IMR-90 (cell line): ENCODE measurements around the gene CERK. TPM values are rescaled to one million over a fixed set of nuclear protein-coding genes. Genes with fewer than 3 reads are reported as not detected.

Source experiments
- ATAC-seq: fragments of 200-7000 bp; cut with Tn5 transposase; 2 replicates; pipeline ENCODE4 v1.9.1; 2020; ENCODE audit warnings: low read depth, mild to moderate bottlenecking, moderate library complexity
- BruUV-seq: library from RNA; stranded (reverse); fragments of 400-500 nt; replicated peaks from 2 replicates; lab custom pipeline; 2021; lab: Mats Ljungman, UMichigan
- CTCF ChIA-PET: fragments of 300-600 bp; formaldehyde crosslinking; extraction: SDS; loops from one replicate; lab custom pipeline; 2021; ENCODE audit warnings: antibody characterized with exemption; lab: Yijun Ruan, JAX
- POLR2A ChIA-PET: fragments of 300-600 bp; sonication (Branson Sonifier 250); formaldehyde crosslinking; loops from one replicate; lab custom pipeline; 2022; ENCODE audit warnings: antibody characterized with exemption; ENCODE audit not compliant: unreplicated experiment; lab: Charles Lee
- DNase-seq: peaks from one replicate; pipeline ENCODE4 v3.0.0; 2013
- H2AFZ ChIP-seq: replicated peaks from 2 replicates; pipeline ENCODE3; 2013; ENCODE audit warnings: low read length, mild to moderate bottlenecking; ENCODE audit not compliant: poor library complexity
- H2AK5ac ChIP-seq: 2 replicates; pipeline ENCODE4 v1.6.1; 2013; ENCODE audit warnings: low read depth, low read length, inconsistent platforms
- H2AK9ac ChIP-seq: replicated peaks from 2 replicates; pipeline ENCODE3; 2013; ENCODE audit warnings: mild to moderate bottlenecking, low read depth, low read length, moderate library complexity; ENCODE audit not compliant: poor library complexity
- H2BK120ac ChIP-seq: 2 replicates; pipeline ENCODE4 v1.6.1; 2013; ENCODE audit warnings: low read depth, low read length, inconsistent platforms
- H2BK15ac ChIP-seq: 3 replicates; pipeline ENCODE4 v1.6.1; 2013; ENCODE audit warnings: low read depth, low read length, inconsistent platforms
- H2BK20ac ChIP-seq: 2 replicates; pipeline ENCODE4 v1.6.1; 2013; ENCODE audit warnings: low read depth, mild to moderate bottlenecking, inconsistent platforms, low read length, moderate library complexity
- H2BK5ac ChIP-seq: 2 replicates; pipeline ENCODE4 v1.6.1; 2013; ENCODE audit warnings: mild to moderate bottlenecking, low read depth, low read length, inconsistent platforms; ENCODE audit not compliant: poor library complexity, severe bottlenecking
- H3K14ac ChIP-seq: replicated peaks from 2 replicates; pipeline ENCODE4 v1.6.1; 2013; ENCODE audit warnings: low read depth, low read length, inconsistent platforms
- H3K18ac ChIP-seq: 2 replicates; pipeline ENCODE4 v1.6.1; 2013; ENCODE audit warnings: low read depth, low read length, control low read depth
- H3K23ac ChIP-seq: 2 replicates; pipeline ENCODE4 v1.6.1; 2013; ENCODE audit warnings: low read depth, low read length, inconsistent platforms
- H3K27ac ChIP-seq: 2 replicates; pipeline ENCODE4 v1.5.1; 2013; ENCODE audit warnings: mild to moderate bottlenecking, control low read depth, low read length; ENCODE audit not compliant: insufficient read depth
- H3K27me3 ChIP-seq: 2 replicates; pipeline ENCODE4 v1.6.1; 2013; ENCODE audit warnings: low read length; ENCODE audit not compliant: control insufficient read depth, insufficient read depth
- H3K36me3 ChIP-seq: 2 replicates; pipeline ENCODE4 v1.6.1; 2013; ENCODE audit warnings: low read length, mixed read lengths; ENCODE audit not compliant: control insufficient read depth, insufficient read depth
- H3K4ac ChIP-seq: 2 replicates; pipeline ENCODE4 v1.6.1; 2013; ENCODE audit warnings: low read depth, low read length, inconsistent platforms
- H3K4me1 ChIP-seq: 2 replicates; pipeline ENCODE4 v1.6.1; 2013; ENCODE audit warnings: low read length, mixed read lengths; ENCODE audit not compliant: control insufficient read depth, insufficient read depth
- H3K4me2 ChIP-seq: 2 replicates; pipeline ENCODE4 v1.6.1; 2013; ENCODE audit warnings: low read depth, mild to moderate bottlenecking, control low read depth, low read length, moderate library complexity
- H3K4me3 ChIP-seq: 2 replicates; pipeline ENCODE4 v1.5.1; 2013; ENCODE audit warnings: low read depth, mild to moderate bottlenecking, control low read depth, low read length, moderate library complexity; ENCODE audit not compliant: insufficient read depth
- H3K56ac ChIP-seq: 2 replicates; pipeline ENCODE4 v1.6.1; 2013; ENCODE audit warnings: low read length, inconsistent platforms; ENCODE audit not compliant: insufficient read depth; ENCODE audit errors: extremely low read depth
- H3K79me1 ChIP-seq, 2 experiments: 2 replicates each; pipeline ENCODE4 v1.6.1; 2013; ENCODE audit warnings: low read length in 2 of 2, inconsistent platforms in 1 of 2, low read depth in 1 of 2
- H3K9ac ChIP-seq: 2 replicates; pipeline ENCODE4 v1.6.1; 2013; ENCODE audit warnings: low read depth, low read length, control low read depth
- H3K9me1 ChIP-seq: 2 replicates; pipeline ENCODE4 v1.6.1; 2013; ENCODE audit warnings: low read length, inconsistent platforms; ENCODE audit not compliant: insufficient read depth
- H3K9me3 ChIP-seq: 2 replicates; pipeline ENCODE4 v1.6.1; 2013; ENCODE audit warnings: low read length; ENCODE audit not compliant: control insufficient read depth, insufficient read depth
- H4K20me1 ChIP-seq: 2 replicates; pipeline ENCODE4 v1.6.1; 2013; ENCODE audit warnings: low read length, inconsistent platforms; ENCODE audit not compliant: insufficient read depth
- H4K5ac ChIP-seq: 2 replicates; pipeline ENCODE4 v1.6.1; 2013; ENCODE audit warnings: mild to moderate bottlenecking, low read depth, low read length, control low read depth
- H4K8ac ChIP-seq, 2 experiments: 2 replicates each; pipeline ENCODE4 v1.6.1; 2013; ENCODE audit warnings: low read depth in 2 of 2, low read length in 2 of 2, control low read depth in 1 of 2, inconsistent platforms in 1 of 2
- H4K91ac ChIP-seq: 2 replicates; pipeline ENCODE4 v1.6.1; 2013; ENCODE audit warnings: low read depth, low read length, inconsistent platforms; ENCODE audit not compliant: insufficient read depth
- BHLHE40 ChIP-seq: fragments of 150-350 bp; IDR thresholded peaks from 2 replicates; pipeline ENCODE4 v1.6.1; 2016; ENCODE audit warnings: mild to moderate bottlenecking, low read depth, low read length
- CEBPB ChIP-seq: IDR thresholded peaks from 2 replicates; pipeline ENCODE4 v1.6.1; 2012; ENCODE audit warnings: low read depth, low read length, improper control_type of control experiment
- CHD1 ChIP-seq: IDR thresholded peaks from 2 replicates; pipeline ENCODE4 v1.6.1; 2012; ENCODE audit warnings: low read depth, low read length, improper control_type of control experiment
- CTCF ChIP-seq: conservative IDR thresholded peaks from 2 replicates; pipeline ENCODE4 v1.5.1; 2012; ENCODE audit warnings: mild to moderate bottlenecking, low read depth, low read length, improper control_type of control experiment
- ELK1 ChIP-seq: fragments of 150-350 bp; IDR thresholded peaks from 2 replicates; pipeline ENCODE4 v1.6.1; 2016; ENCODE audit warnings: low read depth, mild to moderate bottlenecking, low read length, moderate library complexity, borderline replicate concordance
- FOS ChIP-seq: fragments of 150-350 bp; IDR thresholded peaks from 2 replicates; pipeline ENCODE4 v1.6.1; 2016; ENCODE audit warnings: low read depth, low read length
- MAFK ChIP-seq: IDR thresholded peaks from 2 replicates; pipeline ENCODE4 v1.6.1; 2012; ENCODE audit warnings: low read depth, low read length, improper control_type of control experiment
- MAZ ChIP-seq: IDR thresholded peaks from 2 replicates; pipeline ENCODE4 v1.6.1; 2012; ENCODE audit warnings: low read depth, mild to moderate bottlenecking, low read length, improper control_type of control experiment, moderate library complexity, borderline replicate concordance
- MXI1 ChIP-seq: IDR thresholded peaks from 2 replicates; pipeline ENCODE4 v1.6.1; 2012; ENCODE audit warnings: low read depth, mild to moderate bottlenecking, low read length, moderate library complexity, borderline replicate concordance
- NFE2L2 ChIP-seq: fragments of 150-350 bp; IDR thresholded peaks from 2 replicates; pipeline ENCODE4 v1.6.1; 2016; ENCODE audit warnings: low read depth, mild to moderate bottlenecking, low read length
- POLR2A ChIP-seq: IDR thresholded peaks from 2 replicates; pipeline ENCODE4 v1.6.1; 2012; ENCODE audit warnings: mild to moderate bottlenecking, low read depth, low read length
- RAD21 ChIP-seq: IDR thresholded peaks from 2 replicates; pipeline ENCODE4 v1.6.1; 2012; ENCODE audit warnings: low read length, improper control_type of control experiment
- RCOR1 ChIP-seq: IDR thresholded peaks from 2 replicates; pipeline ENCODE4 v1.6.1; 2012; ENCODE audit warnings: mild to moderate bottlenecking, low read length, improper control_type of control experiment; ENCODE audit not compliant: insufficient replicate concordance
- RFX5 ChIP-seq: IDR thresholded peaks from 2 replicates; pipeline ENCODE4 v1.8.0; 2012; ENCODE audit warnings: low read depth, mild to moderate bottlenecking, low read length, moderate library complexity
- SMC3 ChIP-seq: fragments of 150-350 bp; IDR thresholded peaks from 2 replicates; pipeline ENCODE4 v1.6.1; 2016; ENCODE audit warnings: low read depth, mild to moderate bottlenecking, antibody characterized with exemption, low read length, moderate library complexity
- USF2 ChIP-seq: fragments of 150-350 bp; IDR thresholded peaks from 2 replicates; pipeline ENCODE4 v1.6.1; 2017; ENCODE audit warnings: mild to moderate bottlenecking, antibody characterized with exemption, low read length, low read depth
- whole genome bisulfite sequencing, 2 experiments: methylation state at CpG; one replicate each; pipeline versions ENCODE4 v1.1.5 to v1.1.7; 2013; ENCODE audit warnings: missing lambda C conversion rate in 2 of 2; ENCODE audit not compliant: insufficient read length in 1 of 2; ENCODE audit errors: extremely low coverage in 2 of 2; 5-methylcytosine and 5-hydroxymethylcytosine counted together
- dilution Hi-C: fragments of 300-500 bp; cut with HindIII; formaldehyde crosslinking; loops from one replicate; pipeline ENCODE4 v1.14.3; 2018; ENCODE audit warnings: low sequenced_read_pairs; ENCODE audit not compliant: unreplicated experiment
- in situ Hi-C: fragments of 300-500 bp; cut with MboI; formaldehyde crosslinking; loops from 3 replicates; pipeline ENCODE4 v1.14.3; 2019; ENCODE audit warnings: low sequenced_read_pairs, inconsistent platforms, mixed read lengths
- intact Hi-C: fragments of 100-400 bp; cut with micrococcal nuclease; formaldehyde crosslinking; loops from 2 replicates; pipeline ENCODE4 v1.10.0; 2022
- polyA plus RNA-seq, 3 experiments: library from polyadenylated mRNA; depleted of rRNA; stranded (reverse); fragments of >200 nt; gene quantifications; 2 replicates each; pipeline ENCODE4 v1.2.3, GENCODE V29; 2012; ENCODE audit warnings: low replicate concordance in 1 of 3
- total RNA-seq: library from RNA; depleted of rRNA; stranded (reverse); fragments of >200 nt; gene quantifications from 2 replicates; pipeline ENCODE4 v1.2.3, GENCODE V29; 2012

Gene CERK
- total and polyA plus RNA-seq, 2 of the 4 experiments (the other 2 are of a cell fraction), result 25.3 to 38.7 TPM

GRCh38 chr22:46663001-46663400 lies 75.1 kb downstream of the CERK start:
- no peak overlapping the region for H2AFZ ChIP-seq
- no peaks in the 10 kb centered on the region for H3K27me3 ChIP-seq
- H3K14ac ChIP-seq, result no peak overlapping the region
- no peak overlapping the region for H3K4me3 ChIP-seq
- no peak overlapping the region for H2BK120ac ChIP-seq
- no peak overlapping the region for H3K23ac ChIP-seq
- H4K91ac ChIP-seq, result no peak overlapping the region
- ATAC-seq (no peak), DNase-seq (no peak)
- peaks cover 2% of the 10 kb centered on the region; the same call in 1 of the 2 replicates for H3K4me1 ChIP-seq
- no peak overlapping the region for H2BK5ac ChIP-seq
- no peak overlapping the region for H3K27ac ChIP-seq
- POLR2A ChIA-PET, result no interaction called here
- intact Hi-C loops (no loop called here), in situ Hi-C loops (no loop called here), dilution Hi-C loops (no loop called here)
- no peak overlapping the region for H4K8ac ChIP-seq
- peaks cover 41% of the 10 kb centered on the region; the same call in 1 of the 2 replicates for H3K36me3 ChIP-seq
- H4K5ac ChIP-seq, result no peak overlapping the region
- no peak overlapping the region for H3K56ac ChIP-seq
- no TSS peak for BruUV-seq
- no peaks in the 10 kb centered on the region; the same call in 1 of the 2 replicates for H4K20me1 ChIP-seq
- H3K4me2 ChIP-seq, result no peak overlapping the region
- peaks cover 2% of the 10 kb centered on the region; the same call in 1 of the 2 replicates for H3K9me1 ChIP-seq
- CTCF ChIA-PET, result no interaction called here
- H2BK15ac ChIP-seq, result no peak overlapping the region
- TF ChIP-seq NFE2L2 (no peak), FOS (no peak), CEBPB (no peak), ELK1 (no peak), RFX5 (no peak), USF2 (no peak), MAZ (no peak), BHLHE40 (no peak), RCOR1 (no peak), MAFK (no peak), CHD1 (no peak), POLR2A (no peak), CTCF (no peak), MXI1 (no peak), RAD21 (no peak), SMC3 (no peak)
- H3K4ac ChIP-seq, result no peak overlapping the region
- no peak overlapping the region for H3K9ac ChIP-seq
- H3K9me3 ChIP-seq, result no peaks in the 10 kb centered on the region
- H3K79me1 ChIP-seq, result no peaks in the 10 kb centered on the region
- no peak overlapping the region for H2BK20ac ChIP-seq
- H3K18ac ChIP-seq, result no peak overlapping the region
- H2AK9ac ChIP-seq, result no peak overlapping the region
- 82% methylated on average over 16 of the region's 26 CpGs; no CpG with 5 or more reads in 1 of the 2 experiments for WGBS, 2 experiments
- no peak overlapping the region for H2AK5ac ChIP-seq
